Loucy (cell line): ENCODE measurements around the gene ETFBKMT.
A peak's percentile ranks its signal among the peaks of the same experiment; 100 is the strongest.

Experiments
- H2AFZ ChIP-seq: fragments of 200-600 bp; sonication (generic); 2 replicates; pipeline ENCODE4 v1.6.0; 2016; ENCODE audit warnings: antibody characterized with exemption, mild to moderate bottlenecking, low read length, moderate library complexity
- H3F3A ChIP-seq: fragments of 200-600 bp; 2 replicates; pipeline ENCODE4 v1.6.0; 2016; ENCODE audit warnings: antibody characterized with exemption, low read depth, mild to moderate bottlenecking
- H3K27me3 ChIP-seq: fragments of 200-600 bp; sonication (generic); 2 replicates; pipeline ENCODE4 v1.6.1; 2014; ENCODE audit warnings: low read length, mild to moderate bottlenecking; ENCODE audit not compliant: insufficient read depth, poor library complexity, severe bottlenecking
- H3K36me3 ChIP-seq: fragments of 200-600 bp; sonication (generic); 2 replicates; pipeline ENCODE4 v1.6.1; 2016; ENCODE audit warnings: low read length; ENCODE audit not compliant: insufficient read depth
- H3K4me1 ChIP-seq: fragments of 200-600 bp; sonication (generic); 2 replicates; pipeline ENCODE4 v1.5.1; 2014; ENCODE audit warnings: low read length, mild to moderate bottlenecking; ENCODE audit not compliant: insufficient read depth, poor library complexity, severe bottlenecking
- H3K4me2 ChIP-seq: fragments of 200-600 bp; sonication (generic); 2 replicates; pipeline ENCODE4 v1.6.0; 2014; ENCODE audit warnings: antibody characterized with exemption, low read length, low read depth, mild to moderate bottlenecking; ENCODE audit not compliant: poor library complexity, severe bottlenecking
- H3K4me3 ChIP-seq: fragments of 200-600 bp; sonication (generic); 2 replicates; pipeline ENCODE4 v1.5.1; 2014; ENCODE audit warnings: low read length, mild to moderate bottlenecking, mixed read lengths; ENCODE audit not compliant: poor library complexity, severe bottlenecking
- H3K79me2 ChIP-seq: fragments of 200-600 bp; sonication (generic); 2 replicates; pipeline ENCODE4 v1.6.1; 2014; ENCODE audit warnings: low read length; ENCODE audit not compliant: insufficient read depth
- H3K9ac ChIP-seq: fragments of 200-600 bp; sonication (generic); 2 replicates; pipeline ENCODE4 v1.6.0; 2014; ENCODE audit warnings: mild to moderate bottlenecking, low read depth, low read length, moderate library complexity; ENCODE audit not compliant: poor library complexity, severe bottlenecking
- H3K9me2 ChIP-seq: fragments of 200-600 bp; sonication (generic); replicated peaks from 2 replicates; pipeline ENCODE4 v1.6.1; 2016; ENCODE audit warnings: low read depth, low read length, mixed read lengths
- H3K9me3 ChIP-seq: fragments of 200-600 bp; sonication (generic); 2 replicates; pipeline ENCODE4 v1.6.1; 2014; ENCODE audit warnings: mild to moderate bottlenecking, antibody characterized with exemption, low read length, low read depth; ENCODE audit not compliant: insufficient read depth
- H4K20me1 ChIP-seq: fragments of 200-600 bp; sonication (generic); 2 replicates; pipeline ENCODE4 v1.6.0; 2014; ENCODE audit warnings: antibody characterized with exemption, low read length, mild to moderate bottlenecking; ENCODE audit not compliant: insufficient read depth, poor library complexity, severe bottlenecking
- CTCF ChIP-seq: fragments of 200-600 bp; sonication (generic); conservative IDR thresholded peaks from 2 replicates; pipeline ENCODE4 v1.5.1; 2014; ENCODE audit warnings: mild to moderate bottlenecking, antibody characterized with exemption, low read length
- EZH2phosphoT487 ChIP-seq: fragments of 200-600 bp; IDR thresholded peaks from 2 replicates; pipeline ENCODE4 v1.6.1; 2018; ENCODE audit warnings: antibody characterized with exemption, mild to moderate bottlenecking, moderate library complexity, borderline replicate concordance

Gene ETFBKMT

GRCh38 chr12:31627456-31628054, 31.9 kb upstream of the ETFBKMT start:
- no peaks in the 10 kb centered on the region for H3K36me3 ChIP-seq
- H2AFZ ChIP-seq: no peak overlapping the region
- no peak for TF ChIP-seq CTCF
- no peak for TF ChIP-seq EZH2phosphoT487
- no peaks in the 10 kb centered on the region for H3K9me2 ChIP-seq
- no peak overlapping the region for H3K4me3 ChIP-seq
- H3F3A ChIP-seq: no peaks in the 10 kb centered on the region
- H3K4me1 ChIP-seq: no peaks in the 10 kb centered on the region
- no peaks in the 10 kb centered on the region for H3K27me3 ChIP-seq
- H3K9me3 ChIP-seq: no peaks in the 10 kb centered on the region
- no peaks in the 10 kb centered on the region for H3K79me2 ChIP-seq
- no peak overlapping the region for H3K9ac ChIP-seq
- H4K20me1 ChIP-seq: no peaks in the 10 kb centered on the region
- H3K4me2 ChIP-seq: no peak overlapping the region

GRCh38 chr12:31629756-31630732, 29.4 kb upstream of the ETFBKMT start:
- Histone ChIP-seq H2AFZ (no peak overlapping the region), H3K27me3 (no peaks in the 10 kb centered on the region), H3K4me1 (no peaks in the 10 kb centered on the region), H3K9ac (no peak overlapping the region), H3K9me3 (no peaks in the 10 kb centered on the region), H3K9me2 (no peaks in the 10 kb centered on the region), H4K20me1 (no peaks in the 10 kb centered on the region), H3K36me3 (no peaks in the 10 kb centered on the region), H3F3A (no peaks in the 10 kb centered on the region), H3K79me2 (no peaks in the 10 kb centered on the region), H3K4me2 (no peak overlapping the region), H3K4me3 (no peak overlapping the region)
- TF ChIP-seq CTCF (no peak), EZH2phosphoT487 (no peak)

- Histone ChIP-seq H3K9me2 (no peaks in the 10 kb centered on the region), H3F3A (no peaks in the 10 kb centered on the region), H3K4me2 (no peak overlapping the region), H3K9ac (no peak overlapping the region), H3K79me2 (no peaks in the 10 kb centered on the region), H4K20me1 (no peaks in the 10 kb centered on the region), H3K27me3 (no peaks in the 10 kb centered on the region), H3K9me3 (no peaks in the 10 kb centered on the region), H2AFZ (0 out of 2 replicates have a peak overlapping the region, but pooled peaks have one; percentile 27), H3K4me1 (no peaks in the 10 kb centered on the region), H3K36me3 (no peaks in the 10 kb centered on the region), H3K4me3 (no peak overlapping the region)
- TF ChIP-seq EZH2phosphoT487: no peak
- no peak for TF ChIP-seq CTCF
Observed at GRCh38 chr12:31631023-31631724, 28.3 kb upstream of the ETFBKMT start.
